SK-N-SH (cell line): ENCODE data around the gene GSC2.
"Not testable (repeated sequence)": the region's sequence is repeated elsewhere in the genome, so short reads cannot be mapped to it uniquely, and the experiment has no call there.

ENCODE experiments used
- CHD2 ChIP-seq: fragments of 150-350 bp; IDR thresholded peaks from 2 replicates; pipeline ENCODE4 v1.6.1; 2018; ENCODE audit warnings: low read length; ENCODE audit not compliant: partially characterized antibody
- EP300 ChIP-seq, 2 experiments: IDR thresholded peaks; 2 replicates each; pipeline versions ENCODE4 v1.4.0 to v1.6.1; 2012; ENCODE audit warnings: borderline replicate concordance in 1 of 2, low read depth in 1 of 2, low read length in 1 of 2
- EZH2phosphoT487 ChIP-seq: fragments of 200-600 bp; sonication (generic); IDR thresholded peaks from 2 replicates; pipeline ENCODE4 v1.6.1; 2017; ENCODE audit warnings: low read depth, mixed run types, mild to moderate bottlenecking, antibody characterized with exemption, moderate library complexity, borderline replicate concordance
- FOXM1 ChIP-seq: IDR thresholded peaks from 2 replicates; pipeline ENCODE4 v1.4.0; 2012; ENCODE audit warnings: low read depth, mild to moderate bottlenecking
- POLR2AphosphoS5 ChIP-seq: IDR thresholded peaks from 2 replicates; pipeline ENCODE4 v1.6.1; 2012; ENCODE audit warnings: low read depth, low read length
- RXRA ChIP-seq: IDR thresholded peaks from 2 replicates; pipeline ENCODE4 v1.4.0; 2012; ENCODE audit warnings: low read depth, mild to moderate bottlenecking, borderline replicate concordance
- SIN3A ChIP-seq: IDR thresholded peaks from 2 replicates; pipeline ENCODE4 v1.6.1; 2012; ENCODE audit warnings: low read depth, mild to moderate bottlenecking, low read length, moderate library complexity, borderline replicate concordance
- SMC3 ChIP-seq: IDR thresholded peaks from 2 replicates; pipeline ENCODE4 v1.6.1; 2012; ENCODE audit warnings: low read depth, low read length, improper control_type of control experiment
- TAF1 ChIP-seq: IDR thresholded peaks from 2 replicates; pipeline ENCODE4 v1.6.1; 2012; ENCODE audit warnings: low read depth, mild to moderate bottlenecking, low read length, moderate library complexity, borderline replicate concordance
- TCF12 ChIP-seq: IDR thresholded peaks from 2 replicates; pipeline ENCODE4 v1.4.0; 2012
- TEAD4 ChIP-seq: IDR thresholded peaks from 2 replicates; pipeline ENCODE4 v1.4.0; 2012; ENCODE audit warnings: mild to moderate bottlenecking, borderline replicate concordance; ENCODE audit not compliant: insufficient read depth
- YY1 ChIP-seq: IDR thresholded peaks from 2 replicates; pipeline ENCODE4 v1.4.0; 2012; ENCODE audit warnings: low read depth, mild to moderate bottlenecking
- TF ChIP-seq, protein P1 (sequence below): IDR thresholded peaks from 2 replicates; pipeline ENCODE4 v1.4.0; 2012; ENCODE audit warnings: low read depth
- TF ChIP-seq, protein P2 (sequence below): fragments of 200-600 bp; sonication (generic); IDR thresholded peaks from 2 replicates; pipeline ENCODE4 v1.6.1; 2017; ENCODE audit warnings: antibody characterized with exemption, mild to moderate bottlenecking, moderate library complexity

DNA sequence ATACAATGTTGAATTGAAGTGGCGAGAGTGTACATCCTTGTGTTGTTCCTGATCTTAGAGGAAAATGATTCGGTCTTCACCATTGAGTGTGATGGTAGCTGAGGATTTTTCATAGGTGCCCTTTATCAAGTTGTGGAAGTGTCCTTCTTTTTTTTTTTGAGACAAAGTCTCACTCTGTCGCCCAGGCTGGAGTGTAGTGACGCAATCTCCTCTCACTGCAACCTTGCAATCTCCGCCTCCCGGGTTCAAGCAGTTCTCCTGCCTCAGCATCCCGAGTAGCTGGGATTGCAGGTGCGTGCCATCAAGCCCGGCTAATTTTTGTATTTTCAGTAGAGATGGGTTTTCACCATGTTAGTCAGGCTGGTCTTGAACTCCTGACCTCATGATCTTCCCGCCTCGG lies 8.6 kb upstream of the GSC2 start:
- TF ChIP-seq, protein P1, sequence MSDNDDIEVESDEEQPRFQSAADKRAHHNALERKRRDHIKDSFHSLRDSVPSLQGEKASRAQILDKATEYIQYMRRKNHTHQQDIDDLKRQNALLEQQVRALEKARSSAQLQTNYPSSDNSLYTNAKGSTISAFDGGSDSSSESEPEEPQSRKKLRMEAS = not testable (repeated sequence)
- TF ChIP-seq, protein P2, sequence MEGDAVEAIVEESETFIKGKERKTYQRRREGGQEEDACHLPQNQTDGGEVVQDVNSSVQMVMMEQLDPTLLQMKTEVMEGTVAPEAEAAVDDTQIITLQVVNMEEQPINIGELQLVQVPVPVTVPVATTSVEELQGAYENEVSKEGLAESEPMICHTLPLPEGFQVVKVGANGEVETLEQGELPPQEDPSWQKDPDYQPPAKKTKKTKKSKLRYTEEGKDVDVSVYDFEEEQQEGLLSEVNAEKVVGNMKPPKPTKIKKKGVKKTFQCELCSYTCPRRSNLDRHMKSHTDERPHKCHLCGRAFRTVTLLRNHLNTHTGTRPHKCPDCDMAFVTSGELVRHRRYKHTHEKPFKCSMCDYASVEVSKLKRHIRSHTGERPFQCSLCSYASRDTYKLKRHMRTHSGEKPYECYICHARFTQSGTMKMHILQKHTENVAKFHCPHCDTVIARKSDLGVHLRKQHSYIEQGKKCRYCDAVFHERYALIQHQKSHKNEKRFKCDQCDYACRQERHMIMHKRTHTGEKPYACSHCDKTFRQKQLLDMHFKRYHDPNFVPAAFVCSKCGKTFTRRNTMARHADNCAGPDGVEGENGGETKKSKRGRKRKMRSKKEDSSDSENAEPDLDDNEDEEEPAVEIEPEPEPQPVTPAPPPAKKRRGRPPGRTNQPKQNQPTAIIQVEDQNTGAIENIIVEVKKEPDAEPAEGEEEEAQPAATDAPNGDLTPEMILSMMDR = not testable (repeated sequence)
- not testable (repeated sequence) for TF ChIP-seq TCF12; TEAD4; EP300 (IDR thresholded peaks at IDR 0.05; ENCODE audit: borderline replicate concordance in 1 of 2, low read depth in 1 of 2, low read length in 1 of 2); RXRA; SMC3; EZH2phosphoT487; YY1; SIN3A; TAF1; POLR2AphosphoS5; FOXM1; CHD2
